ENCODE data around the gene ROBO3.

GRCh38 chr11:124920870-124921609 is 55.8 kb downstream of the ROBO3 start:
- TF ChIP-seq MAX (IDR thresholded peaks at IDR 0.05): no peak
- TF ChIP-seq EZH2phosphoT487 (IDR thresholded peaks at IDR 0.05; ENCODE audit: borderline replicate concordance): no peak
- TF ChIP-seq CTCF (IDR thresholded peaks at IDR 0.05 in 2 of 3, conservative IDR thresholded peaks at IDR 0.05 in 1 of 3; ENCODE audit: borderline replicate concordance in 1 of 3, insufficient read depth in 1 of 3, low read depth in 2 of 3, low read length in 2 of 3): no peak
- TF ChIP-seq POLR2A (IDR thresholded peaks at IDR 0.05; ENCODE audit: borderline replicate concordance, extremely low read depth, insufficient read depth, insufficient read length): no peak
- no peak for TF ChIP-seq REST (IDR thresholded peaks at IDR 0.05; ENCODE audit: low read depth)
- TF ChIP-seq EZH2 (IDR thresholded peaks at IDR 0.05): no peak
- no peak for TF ChIP-seq EGR1 (IDR thresholded peaks at IDR 0.05; ENCODE audit: low read depth)
- no peak for TF ChIP-seq POLR2AphosphoS5 (IDR thresholded peaks at IDR 0.05; ENCODE audit: low read depth, low read length)
- no peak for TF ChIP-seq JUND (IDR thresholded peaks at IDR 0.05)
- TF ChIP-seq ATF3 (IDR thresholded peaks at IDR 0.05): no peak
- no peak for TF ChIP-seq CBX3 (IDR thresholded peaks at IDR 0.05; ENCODE audit: low read depth)
- no peak for TF ChIP-seq SIN3A (IDR thresholded peaks at IDR 0.05; ENCODE audit: low read depth)
